A549 (cell line): Measurements from ENCODE around the gene ROR2.

Source experiments
- CHD2 ChIP-seq: fragments of 150-350 bp; IDR thresholded peaks from 2 replicates; pipeline ENCODE4 v1.6.1; 2014; ENCODE audit warnings: low read length; ENCODE audit not compliant: partially characterized antibody
- EHMT2 ChIP-seq: fragments of 200-600 bp; sonication (generic); IDR thresholded peaks from 2 replicates; pipeline ENCODE4 v1.6.1; 2016; ENCODE audit warnings: antibody characterized with exemption, low read depth, mild to moderate bottlenecking, moderate library complexity
- EP300 ChIP-seq, 2 experiments: fragments of >200 bp; sonication (Bioruptor Twin); formaldehyde crosslinking; IDR thresholded peaks; 2 replicates in 1 of 2; 3 replicates in 1 of 2; pipeline ENCODE4 v1.6.1; 2016 to 2017
- GATA3 ChIP-seq: IDR thresholded peaks from 2 replicates; pipeline ENCODE4 v1.6.1; 2012; ENCODE audit warnings: borderline replicate concordance
- JUNB ChIP-seq: fragments of >200 bp; sonication (Bioruptor Twin); formaldehyde crosslinking; IDR thresholded peaks from 2 replicates; pipeline ENCODE4 v1.6.1; 2016
- RAD21 ChIP-seq, 2 experiments: fragments of >200 bp in 1 of 2; sonication (Bioruptor Twin) in 1 of 2; formaldehyde crosslinking in 1 of 2; IDR thresholded peaks in 1 of 2; conservative IDR thresholded peaks in 1 of 2; 2 replicates in 1 of 2; 3 replicates in 1 of 2; pipeline ENCODE4 v1.6.1; 2012 to 2018; ENCODE audit warnings: inconsistent platforms in 1 of 2
- SMC3 ChIP-seq: fragments of >200 bp; sonication (Bioruptor Twin); formaldehyde crosslinking; IDR thresholded peaks from 3 replicates; pipeline ENCODE4 v1.6.1; 2018; ENCODE audit warnings: inconsistent platforms
- SREBF2 ChIP-seq: fragments of 450-650 bp; IDR thresholded peaks from 2 replicates; pipeline ENCODE4 v1.6.1; 2014; ENCODE audit warnings: mild to moderate bottlenecking, moderate library complexity
- TF ChIP-seq, protein P1 (sequence below): fragments of >200 bp; sonication (Bioruptor Twin); formaldehyde crosslinking; IDR thresholded peaks from 3 replicates; pipeline ENCODE4 v1.5.1; 2016
- TF ChIP-seq, protein P2 (sequence below): fragments of 200-600 bp; sonication (generic); IDR thresholded peaks from 2 replicates; pipeline ENCODE4 v1.6.1; 2016; ENCODE audit warnings: antibody characterized with exemption, mild to moderate bottlenecking, moderate library complexity
- TF ChIP-seq, protein P3 (sequence below): IDR thresholded peaks from 2 replicates; pipeline ENCODE4 v1.6.1; 2012; ENCODE audit warnings: low read depth, borderline replicate concordance

- TF ChIP-seq SMC3 (no peak), JUNB (no peak), CHD2 (no peak), EHMT2 (no peak), RAD21 (conservative IDR thresholded peaks at IDR 0.05 in 1 of 2, IDR thresholded peaks at IDR 0.05 in 1 of 2) (no peak), GATA3 (no peak), EP300 (IDR thresholded peaks at IDR 0.05) (no peak), SREBF2 (no peak)
- TF ChIP-seq, protein P1, sequence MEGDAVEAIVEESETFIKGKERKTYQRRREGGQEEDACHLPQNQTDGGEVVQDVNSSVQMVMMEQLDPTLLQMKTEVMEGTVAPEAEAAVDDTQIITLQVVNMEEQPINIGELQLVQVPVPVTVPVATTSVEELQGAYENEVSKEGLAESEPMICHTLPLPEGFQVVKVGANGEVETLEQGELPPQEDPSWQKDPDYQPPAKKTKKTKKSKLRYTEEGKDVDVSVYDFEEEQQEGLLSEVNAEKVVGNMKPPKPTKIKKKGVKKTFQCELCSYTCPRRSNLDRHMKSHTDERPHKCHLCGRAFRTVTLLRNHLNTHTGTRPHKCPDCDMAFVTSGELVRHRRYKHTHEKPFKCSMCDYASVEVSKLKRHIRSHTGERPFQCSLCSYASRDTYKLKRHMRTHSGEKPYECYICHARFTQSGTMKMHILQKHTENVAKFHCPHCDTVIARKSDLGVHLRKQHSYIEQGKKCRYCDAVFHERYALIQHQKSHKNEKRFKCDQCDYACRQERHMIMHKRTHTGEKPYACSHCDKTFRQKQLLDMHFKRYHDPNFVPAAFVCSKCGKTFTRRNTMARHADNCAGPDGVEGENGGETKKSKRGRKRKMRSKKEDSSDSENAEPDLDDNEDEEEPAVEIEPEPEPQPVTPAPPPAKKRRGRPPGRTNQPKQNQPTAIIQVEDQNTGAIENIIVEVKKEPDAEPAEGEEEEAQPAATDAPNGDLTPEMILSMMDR: no peak
- TF ChIP-seq, protein P2, sequence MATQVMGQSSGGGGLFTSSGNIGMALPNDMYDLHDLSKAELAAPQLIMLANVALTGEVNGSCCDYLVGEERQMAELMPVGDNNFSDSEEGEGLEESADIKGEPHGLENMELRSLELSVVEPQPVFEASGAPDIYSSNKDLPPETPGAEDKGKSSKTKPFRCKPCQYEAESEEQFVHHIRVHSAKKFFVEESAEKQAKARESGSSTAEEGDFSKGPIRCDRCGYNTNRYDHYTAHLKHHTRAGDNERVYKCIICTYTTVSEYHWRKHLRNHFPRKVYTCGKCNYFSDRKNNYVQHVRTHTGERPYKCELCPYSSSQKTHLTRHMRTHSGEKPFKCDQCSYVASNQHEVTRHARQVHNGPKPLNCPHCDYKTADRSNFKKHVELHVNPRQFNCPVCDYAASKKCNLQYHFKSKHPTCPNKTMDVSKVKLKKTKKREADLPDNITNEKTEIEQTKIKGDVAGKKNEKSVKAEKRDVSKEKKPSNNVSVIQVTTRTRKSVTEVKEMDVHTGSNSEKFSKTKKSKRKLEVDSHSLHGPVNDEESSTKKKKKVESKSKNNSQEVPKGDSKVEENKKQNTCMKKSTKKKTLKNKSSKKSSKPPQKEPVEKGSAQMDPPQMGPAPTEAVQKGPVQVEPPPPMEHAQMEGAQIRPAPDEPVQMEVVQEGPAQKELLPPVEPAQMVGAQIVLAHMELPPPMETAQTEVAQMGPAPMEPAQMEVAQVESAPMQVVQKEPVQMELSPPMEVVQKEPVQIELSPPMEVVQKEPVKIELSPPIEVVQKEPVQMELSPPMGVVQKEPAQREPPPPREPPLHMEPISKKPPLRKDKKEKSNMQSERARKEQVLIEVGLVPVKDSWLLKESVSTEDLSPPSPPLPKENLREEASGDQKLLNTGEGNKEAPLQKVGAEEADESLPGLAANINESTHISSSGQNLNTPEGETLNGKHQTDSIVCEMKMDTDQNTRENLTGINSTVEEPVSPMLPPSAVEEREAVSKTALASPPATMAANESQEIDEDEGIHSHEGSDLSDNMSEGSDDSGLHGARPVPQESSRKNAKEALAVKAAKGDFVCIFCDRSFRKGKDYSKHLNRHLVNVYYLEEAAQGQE: no peak
- TF ChIP-seq, protein P3, sequence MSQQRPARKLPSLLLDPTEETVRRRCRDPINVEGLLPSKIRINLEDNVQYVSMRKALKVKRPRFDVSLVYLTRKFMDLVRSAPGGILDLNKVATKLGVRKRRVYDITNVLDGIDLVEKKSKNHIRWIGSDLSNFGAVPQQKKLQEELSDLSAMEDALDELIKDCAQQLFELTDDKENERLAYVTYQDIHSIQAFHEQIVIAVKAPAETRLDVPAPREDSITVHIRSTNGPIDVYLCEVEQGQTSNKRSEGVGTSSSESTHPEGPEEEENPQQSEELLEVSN: no peak
These were observed 49.8 kb downstream of the ROR2 start for GRCh38 chr9:91900055-91900796.
